Ammon's horn (tissue), 1 donor: ENCODE data around the gene NPBWR2.

Source experiments
- DNase-seq: peaks from one replicate; pipeline ENCODE4 v3.0.0-alpha.2; 2016; ENCODE audit warnings: low spot score

NPBWR2 gene

DNA sequence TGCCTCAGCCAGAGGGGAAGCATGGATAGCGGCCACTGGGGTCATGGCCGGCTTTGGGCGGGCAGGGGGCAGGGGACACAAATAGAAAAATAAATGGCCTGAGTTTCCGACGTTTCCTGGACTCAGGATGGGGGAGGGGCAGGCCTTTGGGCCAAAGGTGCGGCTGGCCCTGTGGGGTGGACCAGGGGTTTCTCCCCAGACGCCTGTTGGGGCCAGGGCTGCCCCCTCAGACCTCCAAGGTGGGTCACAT, 50.8 kb downstream of the NPBWR2 start:
- no peak for DNase-seq

GRCh38 chr20:64055893-64056638, 51.3 kb downstream of the NPBWR2 start:
- no peak for DNase-seq

DNA sequence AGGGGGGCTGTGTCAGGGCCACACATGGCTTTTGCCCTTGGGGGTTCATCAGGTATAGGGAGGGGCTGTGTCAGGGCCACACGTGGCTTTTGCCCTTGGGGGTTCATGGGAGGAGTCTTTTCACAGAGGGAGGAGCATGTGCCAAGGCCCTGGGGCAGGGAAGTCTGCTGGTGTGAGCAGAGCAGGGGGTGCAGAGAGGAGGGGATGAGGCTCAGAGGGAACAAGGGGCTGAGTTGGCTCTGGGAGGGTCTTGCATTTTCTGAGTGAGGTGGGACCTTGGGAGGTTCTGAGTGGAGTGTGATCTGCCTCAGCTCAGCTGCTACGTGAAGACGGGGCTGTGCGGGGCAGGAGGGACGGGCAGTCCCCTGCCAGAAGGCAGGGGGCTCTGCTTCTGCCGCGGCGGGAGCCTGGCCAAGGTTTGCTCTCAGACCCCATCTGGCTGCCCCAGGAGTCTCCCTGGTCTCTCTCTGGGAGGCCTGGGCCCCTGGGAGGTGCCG, 51.9 kb downstream of the NPBWR2 start:
- DNase-seq: no peak

- DNase-seq: no peak
Measured at GRCh38 chr20:64053841-64054661, 53.3 kb downstream of the NPBWR2 start.
